Kidney epithelial cell (primary cell): Measurements from ENCODE around the gene VASN. TPM values are rescaled to one million over a fixed set of nuclear protein-coding genes. Genes with fewer than 3 reads are reported as not detected.
A peak's percentile ranks its signal among the peaks of the same experiment; 100 is the strongest.

Experiments
- DNase-seq: peaks from one replicate; pipeline ENCODE4 v3.0.0-alpha.2; 2010; ENCODE audit warnings: low read depth
- H3K27me3 ChIP-seq: 2 replicates; pipeline ENCODE4 v1.6.0; 2011; ENCODE audit warnings: low read length; ENCODE audit not compliant: control insufficient read depth, insufficient read depth
- H3K36me3 ChIP-seq: 2 replicates; pipeline ENCODE4 v1.5.1; 2011; ENCODE audit warnings: low read length; ENCODE audit not compliant: control insufficient read depth, insufficient read depth
- H3K4me3 ChIP-seq: 2 replicates; pipeline ENCODE4 v1.5.1; 2011; ENCODE audit warnings: low read depth, mild to moderate bottlenecking, control low read depth, low read length
- total RNA-seq: library from RNA; depleted of rRNA; stranded (reverse); fragments of >200 nt; gene quantifications from 2 replicates; pipeline ENCODE4 v1.2.3, GENCODE V29; 2015
- TF ChIP-seq, protein P1 (sequence below): IDR thresholded peaks from 2 replicates; pipeline ENCODE4 v1.5.1; 2011; ENCODE audit warnings: mild to moderate bottlenecking, moderate library complexity, low read length, control low read depth, inconsistent platforms; ENCODE audit not compliant: insufficient read depth, poor library complexity, severe bottlenecking

The VASN gene
- total RNA-seq, 1 donor from 2014 or later, result 60.4 TPM

DNA sequence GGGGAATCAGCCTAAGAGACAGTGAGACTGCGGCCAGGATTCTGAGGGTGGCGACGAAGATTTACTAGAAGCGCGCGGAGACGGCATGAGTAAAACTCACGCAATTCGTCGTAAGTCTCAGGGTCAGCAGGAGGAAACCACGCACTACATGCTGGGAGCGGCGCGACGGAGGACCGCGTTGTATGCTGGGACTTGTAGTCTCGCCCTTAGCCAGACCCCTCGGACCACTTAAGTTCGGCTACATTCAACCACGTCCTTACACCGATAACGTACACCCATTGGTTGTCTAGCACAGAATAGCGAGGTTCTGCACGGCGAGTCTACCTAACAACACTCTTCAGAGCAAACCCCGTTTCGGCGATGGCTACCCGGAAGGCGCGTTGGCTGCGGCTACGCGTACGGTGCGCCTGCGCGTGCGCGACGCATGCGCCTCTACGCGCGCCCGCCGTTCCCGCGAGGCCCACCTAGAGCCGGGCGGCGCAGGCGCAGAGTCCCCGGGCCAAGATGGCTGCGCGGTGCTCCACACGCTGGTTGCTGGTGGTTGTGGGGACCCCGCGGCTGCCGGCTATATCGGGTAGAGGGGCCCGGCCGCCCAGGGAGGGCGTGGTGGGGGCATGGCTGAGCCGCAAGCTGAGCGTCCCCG is 53.9 kb downstream of the VASN start, which contains the start of gene DNAJA3:
Gene DNAJA3 (plus strand): TSS at position 491 of the 643 bp plus-strand sequence. CDS start 14 bp downstream, at position 505.
- Histone ChIP-seq H3K36me3 (no peaks in the 10 kb centered on the region), H3K4me3 (peak within 1 kb of the TSS; percentile 63), H3K27me3 (no peaks in the 10 kb centered on the region)
- peak; percentile 82 for DNase-seq
- TF ChIP-seq, protein P1, sequence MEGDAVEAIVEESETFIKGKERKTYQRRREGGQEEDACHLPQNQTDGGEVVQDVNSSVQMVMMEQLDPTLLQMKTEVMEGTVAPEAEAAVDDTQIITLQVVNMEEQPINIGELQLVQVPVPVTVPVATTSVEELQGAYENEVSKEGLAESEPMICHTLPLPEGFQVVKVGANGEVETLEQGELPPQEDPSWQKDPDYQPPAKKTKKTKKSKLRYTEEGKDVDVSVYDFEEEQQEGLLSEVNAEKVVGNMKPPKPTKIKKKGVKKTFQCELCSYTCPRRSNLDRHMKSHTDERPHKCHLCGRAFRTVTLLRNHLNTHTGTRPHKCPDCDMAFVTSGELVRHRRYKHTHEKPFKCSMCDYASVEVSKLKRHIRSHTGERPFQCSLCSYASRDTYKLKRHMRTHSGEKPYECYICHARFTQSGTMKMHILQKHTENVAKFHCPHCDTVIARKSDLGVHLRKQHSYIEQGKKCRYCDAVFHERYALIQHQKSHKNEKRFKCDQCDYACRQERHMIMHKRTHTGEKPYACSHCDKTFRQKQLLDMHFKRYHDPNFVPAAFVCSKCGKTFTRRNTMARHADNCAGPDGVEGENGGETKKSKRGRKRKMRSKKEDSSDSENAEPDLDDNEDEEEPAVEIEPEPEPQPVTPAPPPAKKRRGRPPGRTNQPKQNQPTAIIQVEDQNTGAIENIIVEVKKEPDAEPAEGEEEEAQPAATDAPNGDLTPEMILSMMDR, result no peak

DNA sequence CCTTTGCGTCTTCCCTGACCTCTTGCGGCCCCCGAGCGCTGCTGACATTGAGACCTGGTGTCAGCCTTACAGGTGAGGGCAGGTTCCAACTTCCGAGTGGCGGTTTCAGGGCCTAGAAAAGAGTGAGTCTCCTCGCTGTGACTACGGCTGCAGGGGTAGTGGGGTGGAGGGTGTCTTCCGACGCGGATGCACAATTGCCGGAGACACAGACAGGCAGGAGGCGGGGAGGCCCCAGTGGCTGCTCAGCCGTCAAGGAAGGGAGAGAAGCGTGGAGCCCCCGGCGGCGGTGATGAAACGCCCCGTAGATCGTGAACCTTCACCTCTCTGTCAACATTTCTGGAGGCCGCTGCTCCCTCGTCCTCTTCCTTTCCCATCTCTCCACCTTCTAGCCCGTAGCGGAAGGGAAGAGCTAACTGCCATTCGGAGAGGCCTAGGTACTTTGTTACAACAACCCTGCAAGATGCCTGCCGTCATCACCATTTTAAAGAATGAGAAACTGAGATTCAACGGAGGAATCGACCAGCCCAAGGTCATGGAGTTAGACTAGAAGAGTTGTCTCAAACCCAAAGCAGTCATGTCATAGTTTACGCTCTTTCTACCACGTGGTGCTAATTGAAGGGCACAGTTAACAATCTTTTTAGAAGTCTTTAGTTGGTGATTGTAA is 54.5 kb downstream of the VASN start:
- Histone ChIP-seq H3K4me3 (peak overlapping the region; percentile 63), H3K27me3 (no peaks in the 10 kb centered on the region), H3K36me3 (no peaks in the 10 kb centered on the region)
- TF ChIP-seq, protein P1, result no peak
- DNase-seq, result no peak

DNA sequence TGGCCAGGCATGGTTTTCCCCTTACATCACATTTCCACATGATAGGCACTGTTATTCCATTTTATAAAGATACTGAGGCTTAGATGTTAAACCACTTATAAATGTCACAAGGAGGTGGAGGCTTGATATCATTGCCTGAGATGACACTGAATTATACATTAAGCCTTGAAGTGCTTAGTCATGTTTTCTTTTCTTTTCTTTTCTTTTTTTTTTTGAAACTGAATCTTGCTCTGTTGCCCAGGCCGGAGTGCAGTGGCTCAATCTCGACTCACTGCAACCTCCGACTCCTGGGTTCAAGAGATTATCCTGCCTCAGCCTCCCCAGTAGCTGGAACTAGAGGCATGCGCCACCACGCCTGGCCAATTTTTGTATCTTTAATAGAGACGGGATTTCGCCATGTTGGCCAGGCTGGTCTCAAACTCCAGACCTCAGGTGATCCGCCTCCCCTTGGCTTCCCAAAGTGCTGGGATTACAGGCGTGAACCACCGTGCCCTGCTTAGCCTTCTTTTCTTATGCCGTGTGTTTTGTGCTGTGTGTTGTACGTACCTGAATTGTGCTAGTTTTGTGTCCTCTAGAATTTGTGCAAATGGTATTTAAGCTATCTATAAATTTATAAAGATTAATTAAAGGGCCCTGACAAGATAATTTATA is 55.2 kb downstream of the VASN start:
- TF ChIP-seq, protein P1, result no peak
- Histone ChIP-seq H3K27me3 (no peaks in the 10 kb centered on the region), H3K4me3 (peak overlapping the region; percentile 63), H3K36me3 (no peaks in the 10 kb centered on the region)
- no peak for DNase-seq

DNA sequence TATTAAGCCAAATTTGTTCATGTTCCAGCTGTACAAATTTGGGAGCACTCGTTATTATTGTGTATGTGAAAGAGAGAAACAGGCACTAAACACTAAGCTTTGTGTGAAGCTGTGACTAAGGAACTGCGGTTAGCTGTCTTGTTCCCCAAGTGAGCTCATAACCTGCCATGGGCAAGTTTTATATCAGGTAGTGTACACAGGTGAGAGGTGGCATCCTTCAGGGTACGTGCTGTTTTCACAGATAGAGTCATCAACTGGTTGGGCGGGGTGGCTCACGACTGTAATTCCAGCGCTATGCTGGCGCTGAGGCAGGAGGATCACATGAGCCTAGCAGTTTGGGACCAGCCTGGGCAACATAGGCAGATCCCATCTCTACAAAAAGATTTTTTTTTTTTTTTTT is 56.9 kb downstream of the VASN start:
- Histone ChIP-seq H3K36me3 (no peaks in the 10 kb centered on the region), H3K27me3 (no peaks in the 10 kb centered on the region), H3K4me3 (no peak overlapping the region)
- no peak for DNase-seq
- TF ChIP-seq, protein P1, result no peak

DNA sequence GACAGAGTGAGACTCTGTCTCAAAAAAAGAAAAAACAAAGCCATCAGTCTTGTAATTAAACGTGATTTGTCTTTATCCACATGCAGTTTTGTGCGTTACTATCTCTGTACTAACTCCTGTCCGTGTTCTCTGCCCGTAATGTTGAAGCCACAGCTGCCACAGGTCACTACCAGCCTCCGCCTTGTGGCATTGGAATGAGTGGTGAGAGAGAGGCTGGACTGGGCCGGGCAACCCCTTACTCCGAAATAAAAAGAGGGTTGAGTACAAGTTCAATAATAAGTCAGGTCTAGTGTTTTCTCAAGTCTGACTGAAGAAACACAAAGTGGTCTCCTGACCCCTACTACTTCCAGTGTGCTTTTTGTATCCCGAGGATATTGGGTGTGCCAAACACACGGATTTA is 59.4 kb downstream of the VASN start:
- no peak for DNase-seq

More for the DNA sequence above, 59.4 kb downstream of the VASN start:
- TF ChIP-seq, protein P1, result no peak
- no peak overlapping the region for H3K4me3 ChIP-seq
- H3K36me3 ChIP-seq, result peaks cover 2% of the 10 kb centered on the region
- no peaks in the 10 kb centered on the region for H3K27me3 ChIP-seq

Other genes starting within 250 kb of the VASN start
- gene SRL, start 129.8 kb upstream of the VASN start, total RNA-seq, result not detected in 2 replicates
- 7.1 and 10.4 TPM in 2 replicates for gene TFAP4, start 98.8 kb upstream of the VASN start, total RNA-seq
- gene GLIS2, start 55.8 kb upstream of the VASN start, total RNA-seq, result 11.5 and 14.7 TPM in 2 replicates
- 58.1 and 62.8 TPM in 2 replicates for gene PAM16, start 20.5 kb upstream of the VASN start, total RNA-seq
- 57.3 and 76.2 TPM in 2 replicates for gene CORO7, start 44.7 kb downstream of the VASN start, total RNA-seq
- 71.2 and 77.6 TPM in 2 replicates for gene DNAJA3, start 54.0 kb downstream of the VASN start, total RNA-seq
- gene NMRAL1, start 102.8 kb downstream of the VASN start, total RNA-seq, result 55.2 and 59.5 TPM in 2 replicates
- 64.4 and 72.6 TPM in 2 replicates for gene HMOX2, start 104.5 kb downstream of the VASN start, total RNA-seq
- gene CDIP1, start 166.9 kb downstream of the VASN start, total RNA-seq, result 14.1 and 16.8 TPM in 2 replicates
- not detected in 2 replicates for gene C16orf96, start 184.5 kb downstream of the VASN start, total RNA-seq
- 8.9 and 15.3 TPM in 2 replicates for gene UBALD1, start 243.0 kb downstream of the VASN start, total RNA-seq